H9 (cell line): Measurements from ENCODE around the gene CAPSL. TPM values are rescaled to one million over a fixed set of nuclear protein-coding genes. Genes with fewer than 3 reads are reported as not detected.

Source experiments
- DNase-seq: peaks from one replicate; pipeline ENCODE4 v3.0.0-alpha.2; 2017
- H2AFZ ChIP-seq: one replicate; pipeline ENCODE4 v1.6.1; 2013; ENCODE audit warnings: mild to moderate bottlenecking, low read length, control low read depth, moderate library complexity
- H2AK5ac ChIP-seq: 2 replicates; pipeline ENCODE4 v1.6.1; 2013; ENCODE audit warnings: low read length, control low read depth, mixed read lengths; ENCODE audit not compliant: insufficient read length
- H2BK120ac ChIP-seq: one replicate; pipeline ENCODE4 v1.6.1; 2013; ENCODE audit warnings: low read depth, mild to moderate bottlenecking, low read length, control low read depth, inconsistent platforms; ENCODE audit not compliant: poor library complexity, severe bottlenecking
- H2BK12ac ChIP-seq: 2 replicates; pipeline ENCODE4 v1.6.1; 2013; ENCODE audit warnings: low read length, control low read depth, mixed read lengths, low read depth; ENCODE audit not compliant: insufficient read length
- H2BK15ac ChIP-seq: 2 replicates; pipeline ENCODE4 v1.6.1; 2013; ENCODE audit warnings: low read depth, low read length, control low read depth
- H2BK20ac ChIP-seq: one replicate; pipeline ENCODE4 v1.6.1; 2013; ENCODE audit warnings: low read depth, mild to moderate bottlenecking, low read length, control low read depth, inconsistent platforms; ENCODE audit not compliant: poor library complexity, severe bottlenecking
- H2BK5ac ChIP-seq: 2 replicates; pipeline ENCODE4 v1.6.1; 2013; ENCODE audit warnings: low read length, control low read depth, mixed read lengths; ENCODE audit not compliant: insufficient read length
- H3K14ac ChIP-seq: 2 replicates; pipeline ENCODE4 v1.6.1; 2013; ENCODE audit warnings: low read length, control low read depth; ENCODE audit not compliant: insufficient read depth
- H3K18ac ChIP-seq: 2 replicates; pipeline ENCODE4 v1.6.1; 2013; ENCODE audit warnings: low read depth, mild to moderate bottlenecking, mixed read lengths, low read length, control low read depth; ENCODE audit not compliant: insufficient read length
- H3K23ac ChIP-seq: 2 replicates; pipeline ENCODE4 v1.6.1; 2013; ENCODE audit warnings: low read length, control low read depth, mixed read lengths, low read depth; ENCODE audit not compliant: insufficient read length
- H3K23me2 ChIP-seq: 2 replicates; pipeline ENCODE4 v1.6.1; 2013; ENCODE audit warnings: low read depth, mild to moderate bottlenecking, mixed read lengths, low read length, control low read depth; ENCODE audit not compliant: insufficient read length, poor library complexity, severe bottlenecking
- H3K27ac ChIP-seq: 2 replicates; pipeline ENCODE4 v1.5.1; 2013; ENCODE audit warnings: low read length, control low read depth, mixed read lengths, low read depth; ENCODE audit not compliant: insufficient read length
- H3K27me3 ChIP-seq: 2 replicates; pipeline ENCODE4 v1.6.1; 2013; ENCODE audit warnings: low read length, control low read depth, inconsistent platforms; ENCODE audit not compliant: insufficient read depth
- H3K4ac ChIP-seq: 2 replicates; pipeline ENCODE4 v1.6.1; 2013; ENCODE audit warnings: low read depth, mild to moderate bottlenecking, control low read depth, inconsistent platforms, low read length, moderate library complexity
- H3K4me1 ChIP-seq: 2 replicates; pipeline ENCODE4 v1.6.1; 2013; ENCODE audit warnings: low read length, control low read depth, inconsistent platforms; ENCODE audit not compliant: insufficient read depth
- H3K4me2 ChIP-seq: 2 replicates; pipeline ENCODE4 v1.6.1; 2013; ENCODE audit warnings: low read length, control low read depth, mixed read lengths; ENCODE audit not compliant: insufficient read length, insufficient read depth
- H3K56ac ChIP-seq: 2 replicates; pipeline ENCODE4 v1.6.1; 2013; ENCODE audit warnings: low read depth, mild to moderate bottlenecking, mixed read lengths, low read length, control low read depth; ENCODE audit not compliant: insufficient read length
- H3K79me1 ChIP-seq: 2 replicates; pipeline ENCODE4 v1.6.1; 2013; ENCODE audit warnings: low read depth, mild to moderate bottlenecking, moderate library complexity, low read length, control low read depth, inconsistent platforms; ENCODE audit not compliant: insufficient read depth, poor library complexity, severe bottlenecking
- H3K79me2 ChIP-seq: 2 replicates; pipeline ENCODE4 v1.6.1; 2013; ENCODE audit warnings: low read length, control low read depth, inconsistent platforms; ENCODE audit not compliant: insufficient read depth
- H3K9ac ChIP-seq: 2 replicates; pipeline ENCODE4 v1.6.1; 2013; ENCODE audit warnings: low read length, control low read depth, mixed read lengths; ENCODE audit not compliant: insufficient read length; ENCODE audit errors: extremely low read depth
- H3K9me3 ChIP-seq: one replicate; pipeline ENCODE4 v1.6.1; 2013; ENCODE audit warnings: low read depth, low read length, inconsistent platforms; ENCODE audit not compliant: control insufficient read depth
- H3T11ph ChIP-seq: one replicate; pipeline ENCODE4 v1.6.1; 2013; ENCODE audit warnings: mild to moderate bottlenecking, low read length, control low read depth, inconsistent platforms
- H4K20me1 ChIP-seq: one replicate; pipeline ENCODE4 v1.6.1; 2013; ENCODE audit not compliant: control insufficient read depth, insufficient read length, insufficient read depth
- H4K5ac ChIP-seq: 2 replicates; pipeline ENCODE4 v1.6.1; 2013; ENCODE audit warnings: low read depth, mild to moderate bottlenecking, mixed read lengths, low read length, control low read depth; ENCODE audit not compliant: insufficient read length
- H4K8ac ChIP-seq: replicated peaks from 2 replicates; pipeline ENCODE4 v1.6.1; 2013; ENCODE audit warnings: low read length, control low read depth, mixed read lengths, low read depth; ENCODE audit not compliant: insufficient read length
- H4K91ac ChIP-seq: 2 replicates; pipeline ENCODE4 v1.6.1; 2013; ENCODE audit warnings: low read depth, mild to moderate bottlenecking, moderate library complexity, mixed read lengths, low read length, control low read depth; ENCODE audit not compliant: insufficient read length
- H3K27ac Mint-ChIP-seq, 3 experiments: 2 replicates in 2 of 3; 3 replicates in 1 of 3; pipeline ENCODE4 v1.8.0; 2020 to 2021; ENCODE audit warnings: mixed read lengths in 3 of 3, mild to moderate bottlenecking in 1 of 3, moderate library complexity in 1 of 3
- H3K27me3 Mint-ChIP-seq: 2 replicates; pipeline ENCODE4 v1.8.0; 2021; ENCODE audit warnings: low read depth, mild to moderate bottlenecking, moderate library complexity, mixed read lengths
- H3K36me3 Mint-ChIP-seq, 3 experiments: 2 replicates in 2 of 3; 3 replicates in 1 of 3; pipeline ENCODE4 v1.8.0; 2020 to 2021; ENCODE audit warnings: low read depth in 3 of 3, mixed read lengths in 3 of 3; ENCODE audit not compliant: insufficient read depth in 1 of 3
- H3K4me1 Mint-ChIP-seq, 2 experiments: 2 replicates each; pipeline ENCODE4 v1.8.0; 2020; ENCODE audit warnings: mixed read lengths in 2 of 2
- H3K4me3 Mint-ChIP-seq, 2 experiments: 2 replicates in 1 of 2; 3 replicates in 1 of 2; pipeline ENCODE4 v1.8.0; 2020 to 2021; ENCODE audit warnings: mild to moderate bottlenecking in 2 of 2, mixed read lengths in 2 of 2, moderate library complexity in 1 of 2
- H3K9me3 Mint-ChIP-seq, 2 experiments: 2 replicates in 1 of 2; 3 replicates in 1 of 2; pipeline ENCODE4 v1.8.0; 2020; ENCODE audit warnings: mild to moderate bottlenecking in 2 of 2, mixed read lengths in 2 of 2, moderate library complexity in 1 of 2
- WGBS: extraction: QIAGEN DNeasy Blood & Tissue Kit; methylation state at CpG from one replicate; pipeline ENCODE4 v1.1.7; 2013; ENCODE audit warnings: missing lambda C conversion rate, low lambda C conversion rate, mixed read lengths; ENCODE audit not compliant: insufficient read length; ENCODE audit errors: extremely low coverage; 5-methylcytosine and 5-hydroxymethylcytosine counted together
- total RNA-seq: library from RNA; stranded (reverse); gene quantifications from 2 replicates; pipeline ENCODE4 v1.2.1, GENCODE V29; 2021
- TF ChIP-seq, protein P1 (sequence below): fragments of 200-600 bp; sonication (generic); conservative IDR thresholded peaks from 3 replicates; pipeline ENCODE4 v1.8.0; 2021; ENCODE audit warnings: antibody characterized with exemption, mild to moderate bottlenecking

The CAPSL gene
- total RNA-seq, 1 experiment from 2014 or later: not detected

DNA sequence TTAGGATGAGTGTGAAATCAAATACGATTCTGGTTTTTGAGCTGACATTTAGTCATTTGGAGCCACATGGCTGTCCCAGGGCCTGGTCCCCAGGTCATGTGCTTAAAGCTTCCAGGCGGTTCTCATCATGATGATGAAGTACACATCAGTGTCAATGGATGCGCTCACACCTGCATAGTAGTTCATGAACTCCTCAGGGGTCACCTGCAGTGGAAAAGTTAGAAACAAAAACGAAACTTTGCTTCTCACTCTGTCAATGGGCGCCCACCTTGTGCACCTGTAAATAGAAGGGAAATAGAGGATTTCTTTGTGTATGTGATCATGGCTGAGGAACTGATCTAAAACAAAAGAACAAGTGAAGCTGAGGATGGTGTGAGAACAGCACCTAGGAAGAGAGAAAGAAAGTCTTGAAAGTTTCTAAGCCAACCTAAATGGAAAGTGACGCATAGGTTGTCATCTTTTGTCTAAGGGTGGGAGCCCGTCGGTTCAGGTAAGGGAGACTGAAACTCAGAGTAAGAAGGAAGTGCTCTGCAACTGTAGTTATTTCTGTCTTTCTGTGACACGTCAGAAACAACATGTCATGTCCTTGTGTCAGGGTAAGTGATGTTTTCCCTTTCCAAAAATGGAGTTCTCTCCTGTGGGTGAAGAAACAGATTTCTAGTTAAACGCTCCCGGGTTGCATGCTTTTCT, 33.8 kb downstream of the CAPSL start:
- Histone ChIP-seq H3K14ac (no peak overlapping the region), H3K18ac (no peak overlapping the region), H4K5ac (no peak overlapping the region), H3K79me1 (no peaks in the 10 kb centered on the region), H2AFZ (no peak overlapping the region), H2BK5ac (no peak overlapping the region), H3K27me3 (no peaks in the 10 kb centered on the region), H3K56ac (no peak overlapping the region), H3T11ph (no peak overlapping the region), H3K23ac (no peak overlapping the region), H2BK12ac (no peak overlapping the region), H3K4me1 (no peaks in the 10 kb centered on the region), H4K20me1 (no peaks in the 10 kb centered on the region), H3K9ac (no peak overlapping the region), H4K91ac (no peak overlapping the region), H3K4ac (no peak overlapping the region), H4K8ac (no peak overlapping the region), H3K27ac (no peak overlapping the region), H2BK20ac (no peak overlapping the region), H3K23me2 (no peaks in the 10 kb centered on the region), H3K4me2 (no peak overlapping the region), H2AK5ac (no peak overlapping the region), H3K9me3 (no peaks in the 10 kb centered on the region), H3K79me2 (no peaks in the 10 kb centered on the region), H2BK120ac (no peak overlapping the region), H2BK15ac (no peak overlapping the region)
- WGBS: no CpG with 5 or more reads among the region's 11 CpGs
- Mint-ChIP-seq H3K4me1 (peaks cover 3 to 11% of the 10 kb centered on the region in 2 experiments; a peak in 3 of 4 replicates), H3K4me3 (no peak overlapping the region), H3K27me3 (no peaks in the 10 kb centered on the region), H3K27ac (no peak overlapping the region), H3K9me3 (peaks cover 8 to 9% of the 10 kb centered on the region in 2 experiments; a peak in 4 of 5 replicates), H3K36me3 (no peaks in the 10 kb centered on the region; a peak in 1 of 7 replicates)
- TF ChIP-seq, protein P1, sequence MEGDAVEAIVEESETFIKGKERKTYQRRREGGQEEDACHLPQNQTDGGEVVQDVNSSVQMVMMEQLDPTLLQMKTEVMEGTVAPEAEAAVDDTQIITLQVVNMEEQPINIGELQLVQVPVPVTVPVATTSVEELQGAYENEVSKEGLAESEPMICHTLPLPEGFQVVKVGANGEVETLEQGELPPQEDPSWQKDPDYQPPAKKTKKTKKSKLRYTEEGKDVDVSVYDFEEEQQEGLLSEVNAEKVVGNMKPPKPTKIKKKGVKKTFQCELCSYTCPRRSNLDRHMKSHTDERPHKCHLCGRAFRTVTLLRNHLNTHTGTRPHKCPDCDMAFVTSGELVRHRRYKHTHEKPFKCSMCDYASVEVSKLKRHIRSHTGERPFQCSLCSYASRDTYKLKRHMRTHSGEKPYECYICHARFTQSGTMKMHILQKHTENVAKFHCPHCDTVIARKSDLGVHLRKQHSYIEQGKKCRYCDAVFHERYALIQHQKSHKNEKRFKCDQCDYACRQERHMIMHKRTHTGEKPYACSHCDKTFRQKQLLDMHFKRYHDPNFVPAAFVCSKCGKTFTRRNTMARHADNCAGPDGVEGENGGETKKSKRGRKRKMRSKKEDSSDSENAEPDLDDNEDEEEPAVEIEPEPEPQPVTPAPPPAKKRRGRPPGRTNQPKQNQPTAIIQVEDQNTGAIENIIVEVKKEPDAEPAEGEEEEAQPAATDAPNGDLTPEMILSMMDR: no peak
- DNase-seq: no peak
